SK-N-SH (cell line): Measurements from ENCODE around the gene L3MBTL1. TPM values are rescaled to one million over a fixed set of nuclear protein-coding genes. Genes with fewer than 3 reads are reported as not detected.

Experiments
- CTCF ChIA-PET: fragments of 300-600, 350-600 bp; formaldehyde crosslinking; extraction: SDS; loops from one replicate; lab custom pipeline; 2021; lab: Yijun Ruan, JAX
- POLR2A ChIA-PET: fragments of 350-600 bp; sonication (Branson Sonifier 250); formaldehyde crosslinking; extraction: SDS; loops from one replicate; lab custom pipeline; 2020; ENCODE audit warnings: antibody characterized with exemption, inconsistent platforms; lab: Yijun Ruan, JAX
- DNase-seq: peaks from one replicate; pipeline ENCODE4 v3.0.0; 2012
- H2AFZ ChIP-seq: fragments of 200-600 bp; sonication (generic); 2 replicates; pipeline ENCODE4 v1.8.1; 2016; ENCODE audit warnings: antibody characterized with exemption, mild to moderate bottlenecking, low read depth
- H3F3A ChIP-seq: fragments of 200-600 bp; sonication (generic); replicated peaks from 2 replicates; pipeline ENCODE3; 2016; ENCODE audit warnings: antibody characterized with exemption, mild to moderate bottlenecking; ENCODE audit not compliant: insufficient read depth
- H3K27ac ChIP-seq, 2 experiments: fragments of 200-500 bp in 1 of 2; fragments of 200-600 bp in 1 of 2; sonication (Bioruptor generic) in 1 of 2; sonication (generic), shearing (Covaris generic) in 1 of 2; 2 replicates each; pipeline versions ENCODE4 v1.5.1 to v1.6.1; 2014 to 2016; ENCODE audit warnings: low read depth in 2 of 2, inconsistent platforms in 1 of 2, low read length in 1 of 2, mild to moderate bottlenecking in 1 of 2, mixed read lengths in 1 of 2
- H3K27me3 ChIP-seq: fragments of 200-600 bp; sonication (generic), shearing (Covaris generic); 2 replicates; pipeline ENCODE4 v1.6.1; 2016; ENCODE audit warnings: mixed run types; ENCODE audit not compliant: insufficient read depth
- H3K36me3 ChIP-seq, 2 experiments: fragments of 200-500 bp in 1 of 2; fragments of 200-600 bp in 1 of 2; sonication (Bioruptor generic) in 1 of 2; sonication (generic) in 1 of 2; replicated peaks in 1 of 2; 2 replicates each; pipeline versions ENCODE3 to v1.5.1; 2014 to 2016; ENCODE audit warnings: low read length in 1 of 2, mild to moderate bottlenecking in 1 of 2; ENCODE audit not compliant: insufficient read depth in 2 of 2, control insufficient read depth in 1 of 2
- H3K4me1 ChIP-seq, 2 experiments: fragments of 200-500 bp in 1 of 2; fragments of 200-600 bp in 1 of 2; sonication (Bioruptor generic) in 1 of 2; sonication (generic), shearing (Covaris generic) in 1 of 2; 2 replicates each; pipeline versions ENCODE4 v1.5.1 to v1.6.1; 2014 to 2016; ENCODE audit warnings: low read depth in 1 of 2, low read length in 1 of 2, mixed run types in 1 of 2; ENCODE audit not compliant: insufficient read depth in 2 of 2, control insufficient read depth in 1 of 2
- H3K4me2 ChIP-seq: fragments of 200-600 bp; sonication (generic), shearing (Covaris generic); 2 replicates; pipeline ENCODE4 v1.6.1; 2017; ENCODE audit warnings: mixed run types
- H3K4me3 ChIP-seq, 2 experiments: fragments of 200-500 bp in 1 of 2; fragments of 200-600 bp in 1 of 2; sonication (Bioruptor generic) in 1 of 2; sonication (generic), shearing (Covaris generic) in 1 of 2; 2 replicates each; pipeline versions ENCODE4 v1.5.1 to v1.8.1; 2014 to 2016; ENCODE audit warnings: low read depth in 2 of 2, inconsistent platforms in 1 of 2, low read length in 1 of 2, mild to moderate bottlenecking in 1 of 2, mixed read lengths in 1 of 2, moderate library complexity in 1 of 2
- H3K79me2 ChIP-seq: fragments of 200-600 bp; sonication (generic); 2 replicates; pipeline ENCODE4 v1.8.1; 2017; ENCODE audit warnings: mild to moderate bottlenecking; ENCODE audit not compliant: insufficient read depth
- H3K9ac ChIP-seq: fragments of 200-600 bp; sonication (generic); 2 replicates; pipeline ENCODE4 v1.6.1; 2017; ENCODE audit warnings: mixed run types
- H3K9me2 ChIP-seq: fragments of 200-600 bp; sonication (generic); 2 replicates; pipeline ENCODE4 v1.6.1; 2017; ENCODE audit warnings: mixed run types
- H3K9me3 ChIP-seq: fragments of 200-600 bp; sonication (generic); 2 replicates; pipeline ENCODE4 v1.6.1; 2017; ENCODE audit warnings: mixed run types, mild to moderate bottlenecking, moderate library complexity
- H4K20me1 ChIP-seq: fragments of 200-600 bp; sonication (generic); 2 replicates; pipeline ENCODE4 v1.6.1; 2017; ENCODE audit warnings: mild to moderate bottlenecking, mixed run types; ENCODE audit not compliant: insufficient read depth
- CHD2 ChIP-seq: fragments of 150-350 bp; IDR thresholded peaks from 2 replicates; pipeline ENCODE4 v1.6.1; 2018; ENCODE audit warnings: low read length; ENCODE audit not compliant: partially characterized antibody
- ELF1 ChIP-seq: IDR thresholded peaks from 2 replicates; pipeline ENCODE4 v1.4.0; 2012
- FOSL2 ChIP-seq: IDR thresholded peaks from 2 replicates; pipeline ENCODE4 v1.4.0; 2012; ENCODE audit warnings: low read depth, mild to moderate bottlenecking, moderate library complexity, borderline replicate concordance
- FOXM1 ChIP-seq: IDR thresholded peaks from 2 replicates; pipeline ENCODE4 v1.4.0; 2012; ENCODE audit warnings: low read depth, mild to moderate bottlenecking
- GABPA ChIP-seq: IDR thresholded peaks from 2 replicates; pipeline ENCODE4 v1.4.0; 2012; ENCODE audit warnings: low read depth, mild to moderate bottlenecking
- JUND ChIP-seq: IDR thresholded peaks from 2 replicates; pipeline ENCODE4 v1.4.0; 2012
- MEF2A ChIP-seq: IDR thresholded peaks from 2 replicates; pipeline ENCODE4 v1.4.0; 2012; ENCODE audit warnings: low read depth, borderline replicate concordance
- MXI1 ChIP-seq: IDR thresholded peaks from 2 replicates; pipeline ENCODE4 v1.6.1; 2012; ENCODE audit warnings: mild to moderate bottlenecking, low read depth, low read length, improper control_type of control experiment
- POLR2AphosphoS5 ChIP-seq: IDR thresholded peaks from 2 replicates; pipeline ENCODE4 v1.6.1; 2012; ENCODE audit warnings: low read depth, low read length
- RCOR1 ChIP-seq: fragments of 150-350 bp; IDR thresholded peaks from 2 replicates; pipeline ENCODE4 v1.6.1; 2017; ENCODE audit warnings: antibody characterized with exemption, low read length
- RFX5 ChIP-seq: IDR thresholded peaks from 2 replicates; pipeline ENCODE4 v1.6.1; 2012; ENCODE audit warnings: mild to moderate bottlenecking, improper control_type of control experiment, low read length
- SIN3A ChIP-seq: IDR thresholded peaks from 2 replicates; pipeline ENCODE4 v1.6.1; 2012; ENCODE audit warnings: low read depth, mild to moderate bottlenecking, low read length, moderate library complexity, borderline replicate concordance
- TCF12 ChIP-seq: IDR thresholded peaks from 2 replicates; pipeline ENCODE4 v1.4.0; 2012
- TEAD4 ChIP-seq: IDR thresholded peaks from 2 replicates; pipeline ENCODE4 v1.4.0; 2012; ENCODE audit warnings: mild to moderate bottlenecking, borderline replicate concordance; ENCODE audit not compliant: insufficient read depth
- WGBS: methylation state at CpG from one replicate; pipeline ENCODE4 v1.1.6; 2017; ENCODE audit warnings: low lambda C conversion rate; 5-methylcytosine and 5-hydroxymethylcytosine counted together
- polyA plus RNA-seq, 3 experiments: library from polyadenylated mRNA; depleted of rRNA; stranded (reverse); fragments of >200 nt; gene quantifications; 2 replicates each; pipeline ENCODE4 v1.2.3, GENCODE V29; 2012
- TF ChIP-seq, protein P1 (sequence below): IDR thresholded peaks from 2 replicates; pipeline ENCODE4; 2012
- TF ChIP-seq, protein P2 (sequence below): IDR thresholded peaks from 2 replicates; pipeline ENCODE4 v1.6.1; 2012; ENCODE audit warnings: mild to moderate bottlenecking, low read depth, low read length, moderate library complexity

Gene L3MBTL1
- polyA plus RNA-seq, 1 of the 3 experiments (the other 2 are of a cell fraction), result 8.9 TPM

DNA sequence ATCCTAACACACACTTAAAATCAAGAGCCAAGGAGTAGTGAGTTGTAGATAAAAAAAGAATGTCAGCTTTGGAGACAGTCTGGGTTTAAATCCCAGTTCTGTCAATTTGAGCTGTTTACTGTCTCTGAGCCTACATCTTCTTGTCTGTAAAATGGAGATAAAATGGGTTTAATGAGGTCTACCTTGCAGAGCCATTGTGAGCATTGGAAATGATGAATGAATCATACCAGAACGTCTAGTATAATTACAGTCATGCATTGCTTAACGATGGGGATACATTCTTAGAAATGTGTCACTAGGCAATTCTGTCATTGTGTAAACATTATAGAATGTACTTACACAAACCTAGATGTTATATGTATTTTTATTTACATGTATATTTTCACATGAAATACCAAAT, 33.7 kb downstream of the L3MBTL1 start:
- Histone ChIP-seq H3K9me2 (no peaks in the 10 kb centered on the region), H3F3A (peaks cover 4% of the 10 kb centered on the region), H3K4me3 (no peak overlapping the region), H2AFZ (no peak overlapping the region), H4K20me1 (no peaks in the 10 kb centered on the region), H3K4me2 (no peak overlapping the region), H3K9me3 (no peaks in the 10 kb centered on the region), H3K79me2 (no peaks in the 10 kb centered on the region), H3K4me1 (no peaks in the 10 kb centered on the region; a peak in 1 of 4 replicates), H3K9ac (no peak overlapping the region), H3K36me3 (peaks cover 0 to 3% of the 10 kb centered on the region in 2 experiments), H3K27ac (peak overlapping the region in 1 of 2 experiments; percentile 33; a peak in 1 of 4 replicates), H3K27me3 (no peaks in the 10 kb centered on the region)
- 11% methylated on average over 2 of the region's 2 CpGs for WGBS
- POLR2A ChIA-PET, result no interaction called here
- no peak for DNase-seq
- no peak for TF ChIP-seq POLR2AphosphoS5
- TF ChIP-seq, protein P1, sequence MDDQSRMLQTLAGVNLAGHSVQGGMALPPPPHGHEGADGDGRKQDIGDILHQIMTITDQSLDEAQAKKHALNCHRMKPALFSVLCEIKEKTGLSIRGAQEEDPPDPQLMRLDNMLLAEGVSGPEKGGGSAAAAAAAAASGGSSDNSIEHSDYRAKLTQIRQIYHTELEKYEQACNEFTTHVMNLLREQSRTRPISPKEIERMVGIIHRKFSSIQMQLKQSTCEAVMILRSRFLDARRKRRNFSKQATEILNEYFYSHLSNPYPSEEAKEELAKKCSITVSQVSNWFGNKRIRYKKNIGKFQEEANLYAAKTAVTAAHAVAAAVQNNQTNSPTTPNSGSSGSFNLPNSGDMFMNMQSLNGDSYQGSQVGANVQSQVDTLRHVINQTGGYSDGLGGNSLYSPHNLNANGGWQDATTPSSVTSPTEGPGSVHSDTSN, result peak; percentile 89
- TF ChIP-seq FOSL2, result peak; percentile 39; the same call in 1 of the 2 replicates
- TF ChIP-seq JUND, result peak; percentile 37
- TF ChIP-seq TCF12, result peak; percentile 46; the same call in 1 of the 2 replicates
- CTCF ChIA-PET, result interaction anchor here (1.5 to 2.0 kb wide), 2 partner anchors 27 to 151 kb away, joined by 3 to 5 read pairs; no protein-coding TSS in a partner anchor

GRCh38 chr20:43542161-43542560, 34.7 kb downstream of the L3MBTL1 start:
- no peaks in the 10 kb centered on the region for H3K9me2 ChIP-seq
- no peak overlapping the region for H3K9ac ChIP-seq
- no peak overlapping the region for H3K4me2 ChIP-seq
- TF ChIP-seq, protein P2, sequence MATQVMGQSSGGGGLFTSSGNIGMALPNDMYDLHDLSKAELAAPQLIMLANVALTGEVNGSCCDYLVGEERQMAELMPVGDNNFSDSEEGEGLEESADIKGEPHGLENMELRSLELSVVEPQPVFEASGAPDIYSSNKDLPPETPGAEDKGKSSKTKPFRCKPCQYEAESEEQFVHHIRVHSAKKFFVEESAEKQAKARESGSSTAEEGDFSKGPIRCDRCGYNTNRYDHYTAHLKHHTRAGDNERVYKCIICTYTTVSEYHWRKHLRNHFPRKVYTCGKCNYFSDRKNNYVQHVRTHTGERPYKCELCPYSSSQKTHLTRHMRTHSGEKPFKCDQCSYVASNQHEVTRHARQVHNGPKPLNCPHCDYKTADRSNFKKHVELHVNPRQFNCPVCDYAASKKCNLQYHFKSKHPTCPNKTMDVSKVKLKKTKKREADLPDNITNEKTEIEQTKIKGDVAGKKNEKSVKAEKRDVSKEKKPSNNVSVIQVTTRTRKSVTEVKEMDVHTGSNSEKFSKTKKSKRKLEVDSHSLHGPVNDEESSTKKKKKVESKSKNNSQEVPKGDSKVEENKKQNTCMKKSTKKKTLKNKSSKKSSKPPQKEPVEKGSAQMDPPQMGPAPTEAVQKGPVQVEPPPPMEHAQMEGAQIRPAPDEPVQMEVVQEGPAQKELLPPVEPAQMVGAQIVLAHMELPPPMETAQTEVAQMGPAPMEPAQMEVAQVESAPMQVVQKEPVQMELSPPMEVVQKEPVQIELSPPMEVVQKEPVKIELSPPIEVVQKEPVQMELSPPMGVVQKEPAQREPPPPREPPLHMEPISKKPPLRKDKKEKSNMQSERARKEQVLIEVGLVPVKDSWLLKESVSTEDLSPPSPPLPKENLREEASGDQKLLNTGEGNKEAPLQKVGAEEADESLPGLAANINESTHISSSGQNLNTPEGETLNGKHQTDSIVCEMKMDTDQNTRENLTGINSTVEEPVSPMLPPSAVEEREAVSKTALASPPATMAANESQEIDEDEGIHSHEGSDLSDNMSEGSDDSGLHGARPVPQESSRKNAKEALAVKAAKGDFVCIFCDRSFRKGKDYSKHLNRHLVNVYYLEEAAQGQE, result no peak
- TF ChIP-seq ELF1 (no peak), SIN3A (no peak), POLR2AphosphoS5 (no peak), TCF12 (no peak), RCOR1 (no peak), MEF2A (no peak), GABPA (no peak), FOXM1 (no peak), RFX5 (no peak), CHD2 (no peak), TEAD4 (no peak), MXI1 (no peak), JUND (no peak)
- TF ChIP-seq, all 33 proteins: peak for 0
- no peak for DNase-seq
- no peak overlapping the region for H3K27ac ChIP-seq
- ChIA-PET POLR2A (no interaction called here), CTCF (interaction anchor here (0.6 to 2.0 kb wide), 4 partner anchors 10 to 642 kb away, joined by 3 to 5 read pairs (median 4); no protein-coding TSS in a partner anchor)
- H3K27me3 ChIP-seq, result no peaks in the 10 kb centered on the region
- 74% methylated on average over 5 of the region's 5 CpGs for WGBS
- H3K79me2 ChIP-seq, result no peaks in the 10 kb centered on the region
- no peaks in the 10 kb centered on the region; a peak in 1 of 4 replicates for H3K4me1 ChIP-seq
- H2AFZ ChIP-seq, result no peak overlapping the region
- H3F3A ChIP-seq, result peaks cover 4% of the 10 kb centered on the region
- H4K20me1 ChIP-seq, result no peaks in the 10 kb centered on the region
- no peak overlapping the region for H3K4me3 ChIP-seq
- peaks cover 0 to 3% of the 10 kb centered on the region in 2 experiments for H3K36me3 ChIP-seq
- H3K9me3 ChIP-seq, result no peaks in the 10 kb centered on the region
